GM12892 (cell line): ENCODE measurements around the gene MKKS.

Experiments
- DNase-seq: peaks from one replicate; pipeline ENCODE4 v3.0.0; 2011; ENCODE audit not compliant: insufficient read length
- FAIRE-seq: peaks from 2 replicates; lab custom pipeline; 2011; peaks lifted over from hg19 to GRCh38; lab: Jason Lieb, UNC
- POLR2A ChIP-seq: IDR thresholded peaks from 2 replicates; pipeline ENCODE4 v1.6.1; 2011; ENCODE audit warnings: low read depth, low read length, control low read depth
- POLR2AphosphoS5 ChIP-seq: IDR thresholded peaks from 2 replicates; pipeline ENCODE4 v1.6.1; 2011; ENCODE audit warnings: low read depth, low read length, control low read depth
- TAF1 ChIP-seq: IDR thresholded peaks from 2 replicates; pipeline ENCODE4 v1.6.1; 2011; ENCODE audit warnings: low read depth, mild to moderate bottlenecking, control low read depth, low read length, borderline replicate concordance

Gene MKKS

GRCh38 chr20:10447028-10447427 lies 13.0 kb upstream of the MKKS start:
- DNase-seq = peak; percentile 38
- no peak for TF ChIP-seq POLR2AphosphoS5
- no peak for TF ChIP-seq POLR2A
- TF ChIP-seq TAF1 = no peak
- peak; percentile 81 for FAIRE-seq

- no peak for TF ChIP-seq POLR2AphosphoS5
- no peak for TF ChIP-seq TAF1
- no peak for TF ChIP-seq POLR2A
- FAIRE-seq (no peak), DNase-seq (no peak)
Measured at GRCh38 chr20:10445758-10446157, 11.7 kb upstream of the MKKS start.

- DNase-seq (no peak), FAIRE-seq (no peak)
- TF ChIP-seq POLR2AphosphoS5 = no peak
- TF ChIP-seq TAF1 = no peak
- no peak for TF ChIP-seq POLR2A
Measured at GRCh38 chr20:10443936-10444335, 9.9 kb upstream of the MKKS start.

- no peak for TF ChIP-seq TAF1
- no peak for TF ChIP-seq POLR2AphosphoS5
- TF ChIP-seq POLR2A = no peak
- FAIRE-seq = no peak
- DNase-seq = no peak
Measured at GRCh38 chr20:10438217-10438616, 4.2 kb upstream of the MKKS start.

- no peak for TF ChIP-seq POLR2AphosphoS5
- TF ChIP-seq TAF1 = no peak
- no peak for TF ChIP-seq POLR2A
- FAIRE-seq (no peak), DNase-seq (no peak)
Measured at GRCh38 chr20:10436053-10436699, 2.2 kb upstream of the MKKS start.

- TF ChIP-seq POLR2A = peak; percentile 69; the same call in 1 of the 2 replicates
- peak; percentile 79 for TF ChIP-seq POLR2AphosphoS5
- TF ChIP-seq TAF1 = peak; percentile 45; the same call in 1 of the 2 replicates
- peak; percentile 85 for FAIRE-seq
Measured at GRCh38 chr20:10434832-10435812, 1.1 kb upstream of the MKKS start, which contains the start of gene SLX4IP. Gene SLX4IP (plus strand): TSS chr20:10435305. CDS start chr20:10458205, 22,900 bp downstream.

GRCh38 chr20:10434467-10434831 lies 427 bp upstream of the MKKS start:
- TF ChIP-seq POLR2AphosphoS5 (peak; percentile 73), POLR2A (peak; percentile 82), TAF1 (peak; percentile 80)
- peak; percentile 27 for FAIRE-seq

More at GRCh38 chr20:10434832-10435812, 1.1 kb upstream of the MKKS start, which contains the start of gene SLX4IP:
- peak; percentile 43 for DNase-seq

GRCh38 chr20:10433014-10433622 lies 904 bp downstream of the MKKS start:
- DNase-seq (no peak), FAIRE-seq (no peak)
- no peak for TF ChIP-seq POLR2A
- no peak for TF ChIP-seq TAF1
- TF ChIP-seq POLR2AphosphoS5 = no peak

More at GRCh38 chr20:10434467-10434831, 427 bp upstream of the MKKS start:
- DNase-seq = peak; percentile 44

GRCh38 chr20:10432079-10432478 lies 1.9 kb downstream of the MKKS start:
- TF ChIP-seq POLR2AphosphoS5 (no peak), TAF1 (no peak), POLR2A (no peak)
- FAIRE-seq = no peak
- no peak for DNase-seq

- FAIRE-seq (no peak), DNase-seq (no peak)
- TF ChIP-seq POLR2AphosphoS5 (no peak), TAF1 (no peak), POLR2A (no peak)
Measured at GRCh38 chr20:10430704-10431103, 3.3 kb downstream of the MKKS start.
